Parathyroid adenoma (tissue), 2 donors: ENCODE results near the gene ZNF609.

Experiments
- H2AFZ ChIP-seq: fragments of 300-600 bp; sonication (generic); one replicate; pipeline ENCODE4 v1.7.0; 2017; ENCODE audit warnings: antibody characterized with exemption, mild to moderate bottlenecking
- H3K27ac ChIP-seq: fragments of 300-600 bp; sonication (generic); one replicate; pipeline ENCODE4 v1.7.0; 2017
- H3K27me3 ChIP-seq: fragments of 300-600 bp; sonication (generic); one replicate; pipeline ENCODE4 v1.7.0; 2017; ENCODE audit warnings: low read length; ENCODE audit not compliant: control insufficient read depth, insufficient read depth
- H3K36me3 ChIP-seq: fragments of 300-600 bp; sonication (generic); one replicate; pipeline ENCODE4 v1.7.0; 2017; ENCODE audit warnings: low read length; ENCODE audit not compliant: control insufficient read depth, insufficient read depth
- H3K4me1 ChIP-seq: fragments of 300-600 bp; sonication (generic); one replicate; pipeline ENCODE4 v1.7.0; 2017; ENCODE audit warnings: control low read depth
- H3K4me2 ChIP-seq: fragments of 300-600 bp; sonication (generic); one replicate; pipeline ENCODE4 v1.7.0; 2017; ENCODE audit warnings: low read length
- H3K4me3 ChIP-seq: fragments of 300-600 bp; sonication (generic); one replicate; pipeline ENCODE4 v1.7.0; 2017; ENCODE audit warnings: low read depth, low read length
- H3K79me2 ChIP-seq: fragments of 300-600 bp; sonication (generic); one replicate; pipeline ENCODE4 v1.7.0; 2017; ENCODE audit warnings: control low read depth
- H3K9ac ChIP-seq: fragments of 300-600 bp; sonication (generic); one replicate; pipeline ENCODE4 v1.7.0; 2017; ENCODE audit warnings: mild to moderate bottlenecking
- H3K9me3 ChIP-seq: fragments of 300-600 bp; sonication (generic); one replicate; pipeline ENCODE4 v1.7.0; 2017; ENCODE audit warnings: low read length; ENCODE audit not compliant: control insufficient read depth
- TF ChIP-seq, protein P1 (sequence below): fragments of 300-600 bp; sonication (generic); IDR thresholded peaks from one replicate; pipeline ENCODE4 v1.7.0; 2017; ENCODE audit warnings: antibody characterized with exemption, mild to moderate bottlenecking
- donor health status: primary hyperparathyroidism.

ZNF609 gene

DNA sequence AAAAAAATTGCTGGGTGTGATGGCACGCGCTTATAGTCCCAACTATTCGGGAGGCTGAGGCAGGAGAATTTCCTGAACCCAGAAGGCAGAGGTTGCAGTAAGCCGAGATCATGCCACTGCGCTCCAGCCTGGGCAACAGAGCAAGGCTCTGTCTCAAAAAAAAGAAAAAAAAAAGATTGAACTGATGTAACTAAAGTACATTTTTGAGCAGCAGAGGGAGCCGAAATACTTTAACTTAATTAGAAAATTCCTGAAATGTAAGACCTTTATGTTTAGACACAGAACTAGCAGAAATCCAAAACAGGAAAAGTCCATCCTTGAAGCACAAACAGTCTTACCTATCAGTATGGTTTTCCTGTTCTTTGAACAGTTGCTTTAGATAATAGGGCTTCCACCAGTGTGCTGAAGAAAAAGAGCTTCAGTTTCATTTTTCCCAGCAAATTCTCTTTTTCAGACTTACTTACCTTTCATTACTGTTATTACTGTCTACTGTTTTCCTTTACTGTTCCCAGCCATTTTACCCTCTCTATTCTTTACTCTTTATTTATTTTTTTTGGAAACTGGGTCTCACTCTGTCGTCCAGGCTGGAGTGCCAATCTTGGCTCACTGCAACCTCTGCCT, 33.4 kb upstream of the ZNF609 start:
- no peaks in the 10 kb centered on the region for H3K9me3 ChIP-seq
- H3K27ac ChIP-seq, result no peak overlapping the region
- no peak overlapping the region for H3K4me2 ChIP-seq
- TF ChIP-seq, protein P1, sequence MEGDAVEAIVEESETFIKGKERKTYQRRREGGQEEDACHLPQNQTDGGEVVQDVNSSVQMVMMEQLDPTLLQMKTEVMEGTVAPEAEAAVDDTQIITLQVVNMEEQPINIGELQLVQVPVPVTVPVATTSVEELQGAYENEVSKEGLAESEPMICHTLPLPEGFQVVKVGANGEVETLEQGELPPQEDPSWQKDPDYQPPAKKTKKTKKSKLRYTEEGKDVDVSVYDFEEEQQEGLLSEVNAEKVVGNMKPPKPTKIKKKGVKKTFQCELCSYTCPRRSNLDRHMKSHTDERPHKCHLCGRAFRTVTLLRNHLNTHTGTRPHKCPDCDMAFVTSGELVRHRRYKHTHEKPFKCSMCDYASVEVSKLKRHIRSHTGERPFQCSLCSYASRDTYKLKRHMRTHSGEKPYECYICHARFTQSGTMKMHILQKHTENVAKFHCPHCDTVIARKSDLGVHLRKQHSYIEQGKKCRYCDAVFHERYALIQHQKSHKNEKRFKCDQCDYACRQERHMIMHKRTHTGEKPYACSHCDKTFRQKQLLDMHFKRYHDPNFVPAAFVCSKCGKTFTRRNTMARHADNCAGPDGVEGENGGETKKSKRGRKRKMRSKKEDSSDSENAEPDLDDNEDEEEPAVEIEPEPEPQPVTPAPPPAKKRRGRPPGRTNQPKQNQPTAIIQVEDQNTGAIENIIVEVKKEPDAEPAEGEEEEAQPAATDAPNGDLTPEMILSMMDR, result no peak
- no peaks in the 10 kb centered on the region for H3K4me1 ChIP-seq
- no peak overlapping the region for H3K4me3 ChIP-seq
- H3K9ac ChIP-seq, result no peak overlapping the region
- H2AFZ ChIP-seq, result no peak overlapping the region
- no peaks in the 10 kb centered on the region for H3K36me3 ChIP-seq
- no peaks in the 10 kb centered on the region for H3K79me2 ChIP-seq
- no peaks in the 10 kb centered on the region for H3K27me3 ChIP-seq

DNA sequence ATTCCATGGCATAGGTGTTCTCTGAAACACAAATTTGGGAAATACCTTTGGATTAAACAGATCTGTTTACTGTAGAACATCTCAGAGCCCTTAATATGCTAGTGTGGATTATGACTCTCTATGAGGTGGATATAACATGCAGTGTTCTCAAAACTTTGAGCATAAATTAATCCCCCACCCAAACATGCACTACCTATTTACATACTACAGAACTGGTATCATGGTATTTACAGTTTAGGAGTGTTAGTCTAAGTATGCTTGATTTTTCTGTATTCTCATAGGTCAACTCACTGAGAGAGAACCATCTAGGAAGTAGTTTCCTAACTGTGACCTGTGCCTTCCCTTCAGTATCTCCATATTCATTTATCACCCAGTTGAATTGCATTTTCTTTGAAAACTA, 30.9 kb upstream of the ZNF609 start:
- Histone ChIP-seq H3K27ac (no peak overlapping the region), H3K36me3 (no peaks in the 10 kb centered on the region), H3K4me1 (no peaks in the 10 kb centered on the region), H3K79me2 (no peaks in the 10 kb centered on the region), H3K4me2 (no peak overlapping the region), H3K9me3 (no peaks in the 10 kb centered on the region), H2AFZ (no peak overlapping the region), H3K27me3 (no peaks in the 10 kb centered on the region), H3K4me3 (no peak overlapping the region), H3K9ac (no peak overlapping the region)
- TF ChIP-seq, protein P1, result no peak

DNA sequence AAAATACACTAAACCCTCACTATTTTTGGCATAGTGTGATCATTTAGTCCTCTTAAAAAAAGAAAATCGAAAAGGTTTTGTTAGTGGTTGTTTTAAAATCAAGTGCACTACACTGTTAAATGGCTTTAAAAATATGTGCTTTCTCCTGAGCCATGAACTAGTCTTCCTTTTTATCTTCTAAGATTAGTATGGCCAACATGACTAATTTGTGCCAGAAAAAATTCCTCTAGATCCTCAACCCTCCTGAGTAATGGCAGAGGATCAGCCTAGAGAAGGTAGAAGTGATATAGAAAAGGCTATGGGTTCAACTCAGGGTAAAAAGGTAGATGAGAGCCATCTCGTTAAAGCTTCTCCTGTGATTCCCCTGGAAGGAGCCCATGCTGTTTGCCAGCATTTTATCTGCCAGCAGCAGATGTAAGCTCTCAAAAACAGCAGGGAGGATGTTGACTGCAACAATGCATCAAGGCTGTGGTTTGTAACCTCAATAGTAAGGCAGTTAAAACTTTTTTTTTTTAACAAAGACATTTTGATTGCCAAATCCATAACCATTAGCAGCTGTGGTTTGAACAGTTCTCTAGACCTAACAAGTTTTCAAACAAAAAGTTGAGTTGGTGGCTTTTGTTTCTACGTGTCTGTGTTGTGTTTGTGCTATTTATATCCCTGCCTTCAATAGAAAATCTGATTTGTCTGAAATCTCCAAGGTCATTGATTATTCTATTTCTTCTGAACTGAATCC, 30.2 kb upstream of the ZNF609 start:
- no peaks in the 10 kb centered on the region for H3K79me2 ChIP-seq
- H2AFZ ChIP-seq, result no peak overlapping the region
- no peak overlapping the region for H3K27ac ChIP-seq
- no peak overlapping the region for H3K9ac ChIP-seq
- H3K4me1 ChIP-seq, result no peaks in the 10 kb centered on the region
- TF ChIP-seq, protein P1, result no peak
- no peaks in the 10 kb centered on the region for H3K27me3 ChIP-seq
- H3K36me3 ChIP-seq, result no peaks in the 10 kb centered on the region
- H3K4me2 ChIP-seq, result no peak overlapping the region
- H3K9me3 ChIP-seq, result no peaks in the 10 kb centered on the region
- no peak overlapping the region for H3K4me3 ChIP-seq

DNA sequence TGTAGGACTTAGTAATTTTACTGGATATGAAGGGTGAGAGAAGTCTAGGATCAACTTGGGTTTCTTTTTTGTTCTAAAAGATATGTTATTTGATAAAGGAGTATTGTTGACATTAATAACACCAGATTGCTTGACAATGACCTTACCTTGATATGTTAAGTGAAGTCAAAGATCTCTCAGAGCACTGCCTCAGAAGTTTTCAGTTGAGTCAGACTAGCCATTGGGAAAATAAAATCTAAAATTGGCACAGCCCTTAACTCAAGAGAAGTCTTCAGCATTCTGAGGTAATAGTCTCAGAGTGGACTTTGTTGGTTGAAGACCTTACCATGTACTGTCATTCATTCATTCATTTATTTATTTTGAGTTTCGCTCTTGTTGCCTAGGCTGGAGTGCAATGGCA, 22.4 kb upstream of the ZNF609 start:
- Histone ChIP-seq H3K27ac (no peak overlapping the region), H3K79me2 (no peaks in the 10 kb centered on the region), H3K9me3 (no peaks in the 10 kb centered on the region), H3K4me2 (no peak overlapping the region), H2AFZ (no peak overlapping the region), H3K36me3 (no peaks in the 10 kb centered on the region), H3K4me3 (no peak overlapping the region), H3K4me1 (no peaks in the 10 kb centered on the region), H3K9ac (no peak overlapping the region), H3K27me3 (no peaks in the 10 kb centered on the region)
- TF ChIP-seq, protein P1, result no peak
